Keratinocyte (primary cell): ENCODE measurements around the gene INPP4B.

Experiments used
- EZH2 ChIP-seq: IDR thresholded peaks from one replicate; pipeline ENCODE4 v1.6.1; 2012; ENCODE audit warnings: inconsistent platforms, mild to moderate bottlenecking, low read length, moderate library complexity
- TF ChIP-seq, protein P1 (sequence below), 3 experiments: IDR thresholded peaks in 1 of 3; conservative IDR thresholded peaks in 1 of 3; optimal IDR thresholded peaks in 1 of 3; 2 replicates in 2 of 3; 3 replicates in 1 of 3; pipeline versions ENCODE3 to v1.5.1; 2011; ENCODE audit warnings: low read length in 3 of 3, mild to moderate bottlenecking in 3 of 3, moderate library complexity in 2 of 3, control low read depth in 1 of 3, inconsistent platforms in 1 of 3; ENCODE audit not compliant: insufficient read depth in 2 of 3; ENCODE audit errors: extremely low read depth in 1 of 3

DNA sequence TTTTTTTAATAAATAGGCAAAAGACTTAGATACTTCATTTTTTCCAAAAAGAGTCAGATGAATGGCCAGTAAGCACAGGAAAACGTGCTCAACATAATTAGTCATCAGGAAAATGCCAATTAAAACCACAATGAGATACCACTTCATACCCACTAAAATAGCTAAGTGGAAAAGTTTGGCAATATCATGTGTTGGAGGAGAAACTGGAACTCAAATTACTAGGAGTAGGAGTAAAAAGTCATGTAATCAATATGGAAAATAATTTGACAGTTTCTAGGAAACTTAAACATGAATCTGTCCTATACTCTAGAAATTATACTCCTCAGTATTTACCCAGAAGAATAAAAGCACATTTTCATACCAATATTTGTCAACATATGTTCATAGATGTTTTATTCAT lies 449.8 kb downstream of the INPP4B start:
- TF ChIP-seq, protein P1, sequence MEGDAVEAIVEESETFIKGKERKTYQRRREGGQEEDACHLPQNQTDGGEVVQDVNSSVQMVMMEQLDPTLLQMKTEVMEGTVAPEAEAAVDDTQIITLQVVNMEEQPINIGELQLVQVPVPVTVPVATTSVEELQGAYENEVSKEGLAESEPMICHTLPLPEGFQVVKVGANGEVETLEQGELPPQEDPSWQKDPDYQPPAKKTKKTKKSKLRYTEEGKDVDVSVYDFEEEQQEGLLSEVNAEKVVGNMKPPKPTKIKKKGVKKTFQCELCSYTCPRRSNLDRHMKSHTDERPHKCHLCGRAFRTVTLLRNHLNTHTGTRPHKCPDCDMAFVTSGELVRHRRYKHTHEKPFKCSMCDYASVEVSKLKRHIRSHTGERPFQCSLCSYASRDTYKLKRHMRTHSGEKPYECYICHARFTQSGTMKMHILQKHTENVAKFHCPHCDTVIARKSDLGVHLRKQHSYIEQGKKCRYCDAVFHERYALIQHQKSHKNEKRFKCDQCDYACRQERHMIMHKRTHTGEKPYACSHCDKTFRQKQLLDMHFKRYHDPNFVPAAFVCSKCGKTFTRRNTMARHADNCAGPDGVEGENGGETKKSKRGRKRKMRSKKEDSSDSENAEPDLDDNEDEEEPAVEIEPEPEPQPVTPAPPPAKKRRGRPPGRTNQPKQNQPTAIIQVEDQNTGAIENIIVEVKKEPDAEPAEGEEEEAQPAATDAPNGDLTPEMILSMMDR (optimal IDR thresholded peaks at IDR 0.05 in 1 of 3, IDR thresholded peaks at IDR 0.05 in 1 of 3, conservative IDR thresholded peaks at IDR 0.05 in 1 of 3; ENCODE audit: extremely low read depth in 1 of 3, insufficient read depth in 2 of 3, low read length in 3 of 3) = no peak
- no peak for TF ChIP-seq EZH2
